AG04449 (cell line): ENCODE results near the gene RAD51B.
A peak's percentile ranks its signal among the peaks of the same experiment; 100 is the strongest.

Experiments
- CTCF ChIA-PET: fragments of 350-600 bp; formaldehyde crosslinking; extraction: SDS; loops from one replicate; lab custom pipeline; 2021; ENCODE audit warnings: antibody characterized with exemption; lab: Yijun Ruan, JAX
- POLR2A ChIA-PET: fragments of 400-600, 350-600 bp; formaldehyde crosslinking; extraction: SDS; loops from one replicate; lab custom pipeline; 2020; ENCODE audit warnings: antibody characterized with exemption, inconsistent platforms; lab: Yijun Ruan, JAX
- DNase-seq: peaks from one replicate; pipeline ENCODE4 v3.0.0-alpha.2; 2010; ENCODE audit warnings: low read depth, low spot score
- H3K4me3 ChIP-seq: 2 replicates; pipeline ENCODE4 v1.5.1; 2011; ENCODE audit warnings: low read depth, mild to moderate bottlenecking, control low read depth, low read length
- TF ChIP-seq, protein P1 (sequence below): IDR thresholded peaks from one replicate; pipeline ENCODE4 v1.5.1; 2011; ENCODE audit warnings: mild to moderate bottlenecking, moderate library complexity, low read length, control low read depth, inconsistent platforms; ENCODE audit not compliant: insufficient read depth; ENCODE audit errors: missing control alignments

The RAD51B gene

DNA sequence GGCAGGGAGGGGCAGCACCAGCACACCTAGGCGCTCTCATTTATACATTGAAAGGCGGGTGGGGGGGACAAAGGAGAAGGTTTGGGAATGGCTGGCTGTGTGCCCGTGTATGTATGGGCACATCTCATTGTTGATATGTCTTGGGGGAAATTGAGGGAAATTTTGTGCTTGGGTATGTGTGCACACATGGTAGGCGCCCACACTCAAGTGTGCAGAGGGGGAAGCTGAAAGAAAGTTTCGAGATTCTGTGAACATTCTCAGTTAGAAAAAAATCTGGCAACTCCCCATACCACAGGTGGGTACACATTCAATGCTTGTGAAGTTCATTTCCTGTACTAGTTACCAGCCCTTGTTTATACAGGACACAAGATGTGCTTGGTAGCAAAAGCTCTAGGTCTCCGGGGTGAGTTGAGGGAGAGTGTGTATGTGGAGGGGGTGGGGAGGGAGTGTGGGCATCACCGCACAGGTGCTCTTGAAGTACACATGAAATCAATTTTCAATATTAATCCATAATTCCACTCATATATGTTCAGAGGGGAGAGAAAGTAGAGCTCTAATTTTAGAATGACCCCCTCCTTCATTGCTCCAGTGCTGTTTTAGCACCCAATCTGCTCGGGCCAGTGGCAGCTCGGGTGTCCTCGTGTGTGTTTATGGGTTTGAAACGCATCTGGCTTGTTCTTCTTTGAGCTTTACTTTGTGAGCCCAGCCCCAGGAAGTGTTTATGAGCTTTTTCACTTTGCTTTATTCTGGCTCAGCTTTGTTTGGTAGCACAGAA, 687.3 kb downstream of the RAD51B start:
- TF ChIP-seq, protein P1, sequence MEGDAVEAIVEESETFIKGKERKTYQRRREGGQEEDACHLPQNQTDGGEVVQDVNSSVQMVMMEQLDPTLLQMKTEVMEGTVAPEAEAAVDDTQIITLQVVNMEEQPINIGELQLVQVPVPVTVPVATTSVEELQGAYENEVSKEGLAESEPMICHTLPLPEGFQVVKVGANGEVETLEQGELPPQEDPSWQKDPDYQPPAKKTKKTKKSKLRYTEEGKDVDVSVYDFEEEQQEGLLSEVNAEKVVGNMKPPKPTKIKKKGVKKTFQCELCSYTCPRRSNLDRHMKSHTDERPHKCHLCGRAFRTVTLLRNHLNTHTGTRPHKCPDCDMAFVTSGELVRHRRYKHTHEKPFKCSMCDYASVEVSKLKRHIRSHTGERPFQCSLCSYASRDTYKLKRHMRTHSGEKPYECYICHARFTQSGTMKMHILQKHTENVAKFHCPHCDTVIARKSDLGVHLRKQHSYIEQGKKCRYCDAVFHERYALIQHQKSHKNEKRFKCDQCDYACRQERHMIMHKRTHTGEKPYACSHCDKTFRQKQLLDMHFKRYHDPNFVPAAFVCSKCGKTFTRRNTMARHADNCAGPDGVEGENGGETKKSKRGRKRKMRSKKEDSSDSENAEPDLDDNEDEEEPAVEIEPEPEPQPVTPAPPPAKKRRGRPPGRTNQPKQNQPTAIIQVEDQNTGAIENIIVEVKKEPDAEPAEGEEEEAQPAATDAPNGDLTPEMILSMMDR = no peak
- ChIA-PET CTCF (interaction anchor here (0.9 to 1.1 kb wide), 2 partner anchors 15 to 282 kb away, joined by 4 read pairs; no protein-coding TSS in a partner anchor), POLR2A (interaction anchor here (0.5 to 1.8 kb wide), 2 partner anchors 25 to 286 kb away, joined by 3 to 14 read pairs; partner anchors contain the start of gene ZFP36L1)
- no peak overlapping the region for H3K4me3 ChIP-seq
- DNase-seq = no peak

DNA sequence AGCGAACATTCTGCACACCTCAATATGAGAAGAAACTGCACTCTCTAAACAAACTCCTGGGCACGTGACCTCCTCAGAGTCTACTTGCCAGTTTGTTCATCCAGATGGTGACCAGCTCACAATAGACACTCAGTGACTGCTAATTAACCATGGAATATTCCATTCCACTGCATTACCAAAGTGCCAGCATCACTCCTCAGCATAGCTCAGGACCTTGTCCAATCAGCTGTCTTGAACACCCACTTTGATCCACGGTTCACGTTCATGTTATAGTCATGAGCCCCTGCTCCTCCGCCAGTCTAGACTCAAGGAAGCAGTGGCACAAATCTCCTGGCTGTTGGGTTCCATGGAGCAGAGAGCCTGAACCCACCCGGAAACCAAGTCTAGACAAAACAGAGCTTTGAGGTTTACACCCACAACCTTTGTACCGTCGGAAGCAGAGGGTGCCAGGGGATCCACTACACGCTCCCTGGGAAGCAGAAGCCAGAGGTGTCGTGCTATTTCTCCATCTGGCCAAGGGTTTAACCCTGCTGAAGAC, 688.0 kb downstream of the RAD51B start:
- DNase-seq = no peak
- ChIA-PET POLR2A (no interaction called here), CTCF (interaction anchor here (0.6 to 1.1 kb wide), 2 partner anchors 14 to 329 kb away, joined by 3 to 4 read pairs; no protein-coding TSS in a partner anchor)
- TF ChIP-seq, protein P1 = no peak
- H3K4me3 ChIP-seq = no peak overlapping the region

DNA sequence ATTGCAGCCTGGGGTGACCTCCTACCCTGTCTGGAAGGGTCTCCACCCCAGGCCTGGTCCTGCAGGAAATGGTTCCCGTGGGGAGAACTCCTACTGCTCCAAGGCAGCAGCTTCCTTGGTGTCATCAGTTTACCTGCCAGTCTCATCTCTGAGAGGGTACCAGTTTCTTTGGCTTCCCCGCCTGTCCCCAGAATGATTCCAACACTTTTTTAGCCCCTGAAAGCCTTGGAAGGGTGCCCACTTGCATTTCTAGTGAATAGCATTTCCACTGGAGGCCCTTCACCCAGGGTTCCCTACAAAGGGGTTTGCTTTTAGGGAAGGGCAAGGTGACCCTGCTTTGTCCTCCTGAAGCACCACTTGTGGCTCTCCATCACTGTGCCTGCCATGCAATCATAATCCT, 689.0 kb downstream of the RAD51B start:
- ChIA-PET CTCF (no interaction called here), POLR2A (no interaction called here)
- TF ChIP-seq, protein P1 = no peak
- H3K4me3 ChIP-seq = no peak overlapping the region
- DNase-seq = no peak

DNA sequence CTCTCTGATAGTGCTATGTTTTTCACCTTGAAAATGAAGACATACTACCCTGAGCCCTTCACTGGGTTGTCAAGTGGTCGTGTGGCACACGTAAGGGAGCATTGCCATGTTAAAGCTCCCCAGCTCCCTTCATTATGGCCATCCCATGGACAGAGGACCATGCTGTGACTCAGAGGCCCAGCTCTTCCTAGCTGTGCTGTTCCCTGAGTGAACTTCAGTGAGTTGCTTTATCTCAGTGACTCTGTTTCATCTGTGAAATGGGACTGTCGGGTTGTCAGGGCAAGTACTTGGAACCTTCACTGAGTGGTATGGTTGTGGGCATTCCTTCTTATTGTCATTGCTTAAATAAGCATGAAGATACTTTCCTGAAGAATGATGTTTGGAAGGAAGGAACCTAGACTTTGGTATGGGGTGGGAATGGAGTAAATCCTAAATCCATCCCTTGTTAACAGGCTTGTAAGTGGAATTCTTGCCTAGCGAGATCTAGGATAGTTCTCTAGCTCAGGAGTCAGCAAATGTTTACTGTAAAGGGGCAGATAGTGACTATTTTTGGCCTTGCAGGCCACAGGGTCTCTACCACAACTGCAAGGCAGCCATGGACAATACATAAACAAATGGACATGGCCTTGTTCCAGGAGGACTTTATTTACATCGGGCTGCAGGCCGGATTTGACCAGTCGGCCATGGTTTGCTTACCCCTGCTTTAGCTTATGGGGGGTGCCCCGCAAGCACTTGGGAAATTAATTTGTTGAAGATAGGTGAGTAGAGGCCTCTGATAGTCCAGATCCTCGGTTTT, 689.8 kb downstream of the RAD51B start:
- DNase-seq = no peak
- no peak overlapping the region for H3K4me3 ChIP-seq
- TF ChIP-seq, protein P1 = no peak
- ChIA-PET CTCF (interaction anchor here (0.8 to 1.6 kb wide), 3 partner anchors 46 to 307 kb away, joined by 3 to 4 read pairs (median 4); no protein-coding TSS in a partner anchor), POLR2A (interaction anchor here (1.2 kb wide), 1 partner anchor 283 kb away, joined by 4 read pairs; the partner anchor contains the start of gene ZFP36L1)

DNA sequence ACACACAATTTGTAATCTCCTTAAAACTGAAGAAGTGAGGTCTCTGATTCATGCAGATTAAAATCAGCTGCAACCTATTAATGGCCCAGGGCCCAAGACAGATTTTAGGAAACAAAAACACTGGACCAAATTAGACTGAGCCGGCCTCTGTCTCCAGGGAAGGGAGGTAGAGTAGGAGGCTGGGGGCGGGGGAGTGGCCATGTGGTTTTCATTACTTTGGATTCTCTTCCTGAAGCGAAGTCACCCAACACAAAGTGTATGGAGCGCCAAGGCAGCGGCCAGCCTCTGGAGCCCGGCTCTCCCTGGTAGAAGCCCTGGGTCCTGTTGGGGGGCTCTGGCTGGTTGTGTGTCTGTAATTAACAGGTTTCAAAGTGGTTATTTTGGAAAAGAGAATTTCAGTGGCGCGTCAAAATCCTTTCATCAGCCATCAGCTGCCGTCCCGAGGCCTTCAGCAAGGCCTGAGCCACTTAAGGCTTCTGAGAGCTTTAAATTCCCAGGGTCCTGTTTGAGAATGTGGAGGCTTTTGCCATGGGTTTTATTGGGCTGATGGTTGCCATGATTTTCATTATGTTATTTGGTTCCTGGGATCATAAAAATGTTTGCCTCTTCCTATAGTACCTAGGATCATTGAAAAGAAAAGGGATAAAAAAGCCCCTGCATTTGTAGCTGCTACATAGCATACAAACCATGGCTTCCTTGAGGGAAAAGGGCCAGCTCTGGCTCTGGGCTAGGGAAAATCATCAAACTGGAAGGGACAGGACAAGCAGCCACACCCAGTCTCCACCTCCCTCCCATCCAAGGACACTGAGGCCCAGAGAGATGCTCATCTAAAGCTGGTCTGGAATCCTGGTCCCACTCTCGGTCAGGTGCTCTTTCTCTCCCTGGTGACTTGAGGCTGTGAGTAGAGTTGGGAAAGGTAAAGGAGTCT, 690.9 kb downstream of the RAD51B start:
- ChIA-PET POLR2A (interaction anchor here (0.7 to 1.2 kb wide), 3 partner anchors 282 to 285 kb away, joined by 3 to 4 read pairs (median 3); partner anchors contain the start of gene ZFP36L1), CTCF (interaction anchor here (1.3 to 1.6 kb wide), 3 partner anchors 25 to 306 kb away, joined by 3 to 4 read pairs (median 3); no protein-coding TSS in a partner anchor)
- no peak overlapping the region for H3K4me3 ChIP-seq
- TF ChIP-seq, protein P1 = no peak
- peak; percentile 41 for DNase-seq
